HepG2 (cell line): Measurements from ENCODE around the gene CNPY4. TPM values are rescaled to one million over a fixed set of nuclear protein-coding genes. Genes with fewer than 3 reads are reported as not detected.

Source experiments
- AGO1 ChIP-seq: fragments of 200-400 bp; formaldehyde crosslinking; IDR thresholded peaks from 2 replicates; pipeline ENCODE4 v1.6.1; 2017; ENCODE audit warnings: mild to moderate bottlenecking, low read depth, low read length, moderate library complexity; ENCODE audit not compliant: poor library complexity, severe bottlenecking
- ELF3 ChIP-seq: IDR thresholded peaks from 2 replicates; pipeline ENCODE4 v1.6.1; 2016; ENCODE audit warnings: missing genetic modification reagents, missing compliant biosample characterization
- NR2F1 ChIP-seq, 2 experiments: fragments of 450-650 bp in 1 of 2; formaldehyde crosslinking in 1 of 2; IDR thresholded peaks; 2 replicates each; pipeline versions ENCODE4 v1.5.0 to v1.6.1; 2016 to 2020; ENCODE audit warnings: mild to moderate bottlenecking in 1 of 2, missing compliant biosample characterization in 1 of 2, missing genetic modification reagents in 1 of 2, moderate library complexity in 1 of 2
- RBM39 ChIP-seq: fragments of 200-400 bp; formaldehyde crosslinking; IDR thresholded peaks from one replicate; pipeline ENCODE4 v1.6.1; 2018; ENCODE audit warnings: antibody characterized with exemption, mild to moderate bottlenecking, low read depth, low read length; ENCODE audit not compliant: poor library complexity, severe bottlenecking
- RELA ChIP-seq: sonication (generic); formaldehyde crosslinking; IDR thresholded peaks from 2 replicates; pipeline ENCODE4 v1.4.0; 2020; ENCODE audit warnings: missing genetic modification reagents
- SMAD1 ChIP-seq: sonication (generic); formaldehyde crosslinking; IDR thresholded peaks from 2 replicates; pipeline ENCODE4 v1.4.0; 2020; ENCODE audit warnings: missing genetic modification reagents, low read depth, mild to moderate bottlenecking, borderline replicate concordance
- SOX13 ChIP-seq, 3 experiments: fragments of 450-650 bp in 1 of 3; sonication (generic) in 1 of 3; formaldehyde crosslinking in 1 of 3; IDR thresholded peaks in 2 of 3; conservative IDR thresholded peaks in 1 of 3; 2 replicates each; pipeline versions ENCODE4 v1.5.0 to v1.6.1; 2016 to 2020; ENCODE audit warnings: antibody characterized with exemption in 1 of 3, mild to moderate bottlenecking in 1 of 3, missing compliant biosample characterization in 1 of 3, missing genetic modification reagents in 1 of 3, moderate library complexity in 1 of 3
- ZBTB38 ChIP-seq: sonication (generic); formaldehyde crosslinking; IDR thresholded peaks from 2 replicates; pipeline ENCODE4 v1.5.1; 2020; ENCODE audit warnings: mild to moderate bottlenecking, missing genetic modification reagents
- ZEB1 ChIP-seq: IDR thresholded peaks from 2 replicates; pipeline ENCODE4 v1.6.1; 2012; ENCODE audit warnings: mild to moderate bottlenecking, low read depth, inconsistent platforms; ENCODE audit not compliant: insufficient replicate concordance
- ZFY ChIP-seq: sonication (generic); formaldehyde crosslinking; IDR thresholded peaks from 2 replicates; pipeline ENCODE4 v1.4.0; 2020; ENCODE audit warnings: missing genetic modification reagents
- ZNF354B ChIP-seq: sonication (generic); formaldehyde crosslinking; IDR thresholded peaks from 2 replicates; pipeline ENCODE4 v1.8.0; 2022; ENCODE audit warnings: mild to moderate bottlenecking, missing genetic modification reagents
- ZNF737 ChIP-seq: sonication (generic); formaldehyde crosslinking; IDR thresholded peaks from 2 replicates; pipeline ENCODE4 v1.5.0; 2020; ENCODE audit warnings: missing genetic modification reagents, mild to moderate bottlenecking, borderline replicate concordance
- ZNF768 ChIP-seq: sonication (generic); formaldehyde crosslinking; IDR thresholded peaks from 2 replicates; pipeline ENCODE4 v1.4.0; 2020; ENCODE audit warnings: missing genetic modification reagents
- polyA plus RNA-seq, 8 experiments: library from polyadenylated mRNA; depleted of rRNA in 3 of 8; stranded (reverse) in 7 of 8; unstranded in 1 of 8; fragments of >200 nt; fragmentation: Illumina TruSeq in 4 of 8; extraction: Trizol in 4 of 8; gene quantifications; 2 replicates each; pipeline versions ENCODE4 v1.2.1 to v1.2.3, GENCODE V29; 2011 to 2016; ENCODE audit warnings: low read depth in 4 of 8, missing spikeins in 1 of 8, mixed read lengths in 1 of 8; ENCODE audit not compliant: insufficient read depth in 1 of 8
- total RNA-seq, 5 experiments: library from RNA; depleted of rRNA; stranded (reverse); fragments of >200 nt; fragmentation: Illumina TruSeq; extraction: Trizol; gene quantifications; 2 replicates each; pipeline ENCODE4 v1.2.3, GENCODE V29; 2016; ENCODE audit warnings: low read depth in 1 of 5
- TF ChIP-seq, protein P1 (sequence below): sonication (generic); formaldehyde crosslinking; IDR thresholded peaks from 2 replicates; pipeline ENCODE4 v1.8.0; 2022; ENCODE audit warnings: missing genetic modification reagents, mild to moderate bottlenecking, borderline replicate concordance
- TF ChIP-seq, protein P2 (sequence below): sonication (generic); formaldehyde crosslinking; conservative IDR thresholded peaks from 2 replicates; pipeline ENCODE4 v1.8.0; 2022; ENCODE audit warnings: missing genetic modification reagents
- TF ChIP-seq, protein P3 (sequence below): sonication (generic); formaldehyde crosslinking; IDR thresholded peaks from 2 replicates; pipeline ENCODE4 v1.4.0; 2020; ENCODE audit warnings: mild to moderate bottlenecking, missing genetic modification reagents
- TF ChIP-seq, protein P4 (sequence below): sonication (generic); formaldehyde crosslinking; IDR thresholded peaks from 2 replicates; pipeline ENCODE4 v1.5.1; 2020; ENCODE audit warnings: mild to moderate bottlenecking, moderate library complexity, missing genetic modification reagents
- TF ChIP-seq, protein P5 (sequence below): sonication (generic); formaldehyde crosslinking; IDR thresholded peaks from 2 replicates; pipeline ENCODE4 v1.9.0; 2021; ENCODE audit warnings: missing genetic modification reagents, mild to moderate bottlenecking, borderline replicate concordance
- TF ChIP-seq, protein P6 (sequence below): sonication (generic); formaldehyde crosslinking; IDR thresholded peaks from 2 replicates; pipeline ENCODE4 v1.5.0; 2020; ENCODE audit warnings: missing genetic modification reagents

Gene CNPY4
- total and polyA plus RNA-seq, 2 of the 13 experiments (the other 11 are each of a cell fraction or from before 2014, with no cell fraction given), result 6.2 to 12.7 TPM

DNA sequence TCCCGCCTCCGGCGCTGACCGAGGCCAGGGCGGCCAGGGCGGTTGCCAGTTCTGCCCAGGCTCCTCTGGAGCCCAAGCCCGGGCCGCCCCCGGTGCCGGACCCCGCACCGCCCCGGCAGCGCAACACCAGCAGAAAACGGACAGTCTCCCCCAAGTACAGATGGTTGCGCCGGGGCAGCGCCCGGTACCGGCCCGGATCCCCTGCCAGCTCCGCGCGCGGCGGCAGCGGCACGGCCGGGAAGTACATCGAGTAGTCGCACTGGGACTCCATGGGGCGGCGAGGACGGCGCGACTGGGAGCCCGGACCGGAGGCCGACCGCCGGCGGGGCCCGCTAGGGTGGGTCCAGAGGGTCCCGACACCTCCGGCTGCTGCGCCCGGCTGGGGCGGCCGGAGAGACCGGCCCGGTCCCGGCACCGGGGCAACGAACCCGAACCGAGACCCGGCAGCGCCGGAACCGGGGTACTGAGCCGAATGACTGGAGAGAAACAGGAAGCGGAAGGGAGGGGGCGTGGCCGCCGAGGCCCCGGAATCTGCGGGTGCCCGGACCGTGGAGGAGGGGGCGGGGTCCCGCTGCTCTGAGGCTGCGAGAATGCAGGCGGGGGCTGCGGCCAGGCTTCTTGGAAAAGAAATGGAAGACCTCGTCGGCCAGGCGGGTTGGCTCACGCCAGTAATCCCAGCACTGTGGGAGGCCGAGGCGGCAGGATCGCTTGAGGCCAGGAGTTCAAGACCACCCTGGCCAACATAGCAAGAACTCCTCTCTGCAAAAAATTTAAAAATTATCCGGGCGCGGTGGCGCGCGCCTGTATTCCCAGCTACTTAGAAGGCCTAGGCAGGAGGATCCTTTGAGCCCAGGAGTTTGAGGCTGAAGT, 39.0 kb downstream of the CNPY4 start, which contains the start of gene TRAPPC14 (continued):
- TF ChIP-seq SMAD1 (CRISPR knock-in tag) (no peak; the same call in 1 of the 2 replicates), SOX13 (IDR thresholded peaks at IDR 0.05) (no peak), SOX13 (CRISPR knock-in tag; conservative IDR thresholded peaks at IDR 0.05 in 1 of 2, IDR thresholded peaks at IDR 0.05 in 1 of 2) (peak in 1 of 2 experiments; percentile 34; a peak in 1 of 4 replicates), AGO1 (peak; percentile 86), ZBTB38 (CRISPR knock-in tag) (0 out of 2 replicates have a peak, but pooled peaks have one; percentile 60), NR2F1 (CRISPR knock-in tag; IDR thresholded peaks at IDR 0.05) (0 out of 4 replicates have a peak, but pooled peaks of 1 of the 2 experiments have one; percentile 20), ZNF737 (CRISPR knock-in tag) (no peak), RBM39 (peak; percentile 88), RELA (CRISPR knock-in tag) (no peak), ZFY (peak; percentile 58), ZNF768 (CRISPR knock-in tag) (no peak; the same call in 1 of the 2 replicates), ZEB1 (no peak), ELF3 (CRISPR knock-in tag) (peak; percentile 45), ZNF354B (CRISPR knock-in tag) (no peak)
- TF ChIP-seq, protein P1, sequence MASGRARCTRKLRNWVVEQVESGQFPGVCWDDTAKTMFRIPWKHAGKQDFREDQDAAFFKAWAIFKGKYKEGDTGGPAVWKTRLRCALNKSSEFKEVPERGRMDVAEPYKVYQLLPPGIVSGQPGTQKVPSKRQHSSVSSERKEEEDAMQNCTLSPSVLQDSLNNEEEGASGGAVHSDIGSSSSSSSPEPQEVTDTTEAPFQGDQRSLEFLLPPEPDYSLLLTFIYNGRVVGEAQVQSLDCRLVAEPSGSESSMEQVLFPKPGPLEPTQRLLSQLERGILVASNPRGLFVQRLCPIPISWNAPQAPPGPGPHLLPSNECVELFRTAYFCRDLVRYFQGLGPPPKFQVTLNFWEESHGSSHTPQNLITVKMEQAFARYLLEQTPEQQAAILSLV (CRISPR knock-in tag), result 0 out of 2 replicates have a peak, but pooled peaks have one; percentile 42
- TF ChIP-seq, protein P2, sequence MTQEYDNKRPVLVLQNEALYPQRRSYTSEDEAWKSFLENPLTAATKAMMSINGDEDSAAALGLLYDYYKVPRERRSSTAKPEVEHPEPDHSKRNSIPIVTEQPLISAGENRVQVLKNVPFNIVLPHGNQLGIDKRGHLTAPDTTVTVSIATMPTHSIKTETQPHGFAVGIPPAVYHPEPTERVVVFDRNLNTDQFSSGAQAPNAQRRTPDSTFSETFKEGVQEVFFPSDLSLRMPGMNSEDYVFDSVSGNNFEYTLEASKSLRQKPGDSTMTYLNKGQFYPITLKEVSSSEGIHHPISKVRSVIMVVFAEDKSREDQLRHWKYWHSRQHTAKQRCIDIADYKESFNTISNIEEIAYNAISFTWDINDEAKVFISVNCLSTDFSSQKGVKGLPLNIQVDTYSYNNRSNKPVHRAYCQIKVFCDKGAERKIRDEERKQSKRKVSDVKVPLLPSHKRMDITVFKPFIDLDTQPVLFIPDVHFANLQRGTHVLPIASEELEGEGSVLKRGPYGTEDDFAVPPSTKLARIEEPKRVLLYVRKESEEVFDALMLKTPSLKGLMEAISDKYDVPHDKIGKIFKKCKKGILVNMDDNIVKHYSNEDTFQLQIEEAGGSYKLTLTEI (CRISPR knock-in tag), result no peak
- TF ChIP-seq, protein P3, sequence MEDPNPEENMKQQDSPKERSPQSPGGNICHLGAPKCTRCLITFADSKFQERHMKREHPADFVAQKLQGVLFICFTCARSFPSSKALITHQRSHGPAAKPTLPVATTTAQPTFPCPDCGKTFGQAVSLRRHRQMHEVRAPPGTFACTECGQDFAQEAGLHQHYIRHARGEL (CRISPR knock-in tag), result no peak
- TF ChIP-seq, protein P4, sequence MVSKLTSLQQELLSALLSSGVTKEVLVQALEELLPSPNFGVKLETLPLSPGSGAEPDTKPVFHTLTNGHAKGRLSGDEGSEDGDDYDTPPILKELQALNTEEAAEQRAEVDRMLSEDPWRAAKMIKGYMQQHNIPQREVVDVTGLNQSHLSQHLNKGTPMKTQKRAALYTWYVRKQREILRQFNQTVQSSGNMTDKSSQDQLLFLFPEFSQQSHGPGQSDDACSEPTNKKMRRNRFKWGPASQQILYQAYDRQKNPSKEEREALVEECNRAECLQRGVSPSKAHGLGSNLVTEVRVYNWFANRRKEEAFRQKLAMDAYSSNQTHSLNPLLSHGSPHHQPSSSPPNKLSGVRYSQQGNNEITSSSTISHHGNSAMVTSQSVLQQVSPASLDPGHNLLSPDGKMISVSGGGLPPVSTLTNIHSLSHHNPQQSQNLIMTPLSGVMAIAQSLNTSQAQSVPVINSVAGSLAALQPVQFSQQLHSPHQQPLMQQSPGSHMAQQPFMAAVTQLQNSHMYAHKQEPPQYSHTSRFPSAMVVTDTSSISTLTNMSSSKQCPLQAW, result no peak; the same call in 1 of the 2 replicates
- TF ChIP-seq, protein P5, sequence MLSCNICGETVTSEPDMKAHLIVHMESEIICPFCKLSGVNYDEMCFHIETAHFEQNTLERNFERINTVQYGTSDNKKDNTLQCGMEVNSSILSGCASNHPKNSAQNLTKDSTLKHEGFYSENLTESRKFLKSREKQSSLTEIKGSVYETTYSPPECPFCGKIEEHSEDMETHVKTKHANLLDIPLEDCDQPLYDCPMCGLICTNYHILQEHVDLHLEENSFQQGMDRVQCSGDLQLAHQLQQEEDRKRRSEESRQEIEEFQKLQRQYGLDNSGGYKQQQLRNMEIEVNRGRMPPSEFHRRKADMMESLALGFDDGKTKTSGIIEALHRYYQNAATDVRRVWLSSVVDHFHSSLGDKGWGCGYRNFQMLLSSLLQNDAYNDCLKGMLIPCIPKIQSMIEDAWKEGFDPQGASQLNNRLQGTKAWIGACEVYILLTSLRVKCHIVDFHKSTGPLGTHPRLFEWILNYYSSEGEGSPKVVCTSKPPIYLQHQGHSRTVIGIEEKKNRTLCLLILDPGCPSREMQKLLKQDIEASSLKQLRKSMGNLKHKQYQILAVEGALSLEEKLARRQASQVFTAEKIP (CRISPR knock-in tag), result no peak
- TF ChIP-seq, protein P6, sequence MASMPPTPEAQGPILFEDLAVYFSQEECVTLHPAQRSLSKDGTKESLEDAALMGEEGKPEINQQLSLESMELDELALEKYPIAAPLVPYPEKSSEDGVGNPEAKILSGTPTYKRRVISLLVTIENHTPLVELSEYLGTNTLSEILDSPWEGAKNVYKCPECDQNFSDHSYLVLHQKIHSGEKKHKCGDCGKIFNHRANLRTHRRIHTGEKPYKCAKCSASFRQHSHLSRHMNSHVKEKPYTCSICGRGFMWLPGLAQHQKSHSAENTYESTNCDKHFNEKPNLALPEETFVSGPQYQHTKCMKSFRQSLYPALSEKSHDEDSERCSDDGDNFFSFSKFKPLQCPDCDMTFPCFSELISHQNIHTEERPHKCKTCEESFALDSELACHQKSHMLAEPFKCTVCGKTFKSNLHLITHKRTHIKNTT (CRISPR knock-in tag), result no peak
